Measurements from ENCODE around the gene KRCC1.
"Not testable (repeated sequence)": the region's sequence is repeated elsewhere in the genome, so short reads cannot be mapped to it uniquely, and the experiment has no call there.

The KRCC1 gene

GRCh38 chr2:87995756-87996155, 59.8 kb downstream of the KRCC1 start:
- CTCF ChIA-PET, result interaction anchor here (1.2 kb wide), 1 partner anchor 9 kb away, joined by 4 read pairs; no protein-coding TSS in a partner anchor
- no peak overlapping the region for H3K4me3 ChIP-seq (ENCODE audit: low read depth, low read length)
- POLR2A ChIA-PET, result no interaction called here

GRCh38 chr2:87994304-87994850, 61.2 kb downstream of the KRCC1 start:
- DNase-seq (ENCODE audit: low read depth, low spot score); POLR2A ChIA-PET; H3K4me3 ChIP-seq (ENCODE audit: low read depth, low read length); CTCF ChIA-PET: not testable (repeated sequence)

More at GRCh38 chr2:87995756-87996155, 59.8 kb downstream of the KRCC1 start:
- TF ChIP-seq CTCF (IDR thresholded peaks at IDR 0.05; ENCODE audit: insufficient read depth, low read length, missing control alignments), result no peak
- DNase-seq (ENCODE audit: low read depth, low spot score), result no peak

- DNase-seq (ENCODE audit: low read depth, low spot score); CTCF ChIA-PET; POLR2A ChIA-PET; H3K4me3 ChIP-seq (ENCODE audit: low read depth, low read length): not testable (repeated sequence)
These were observed 63.0 kb downstream of the KRCC1 start for GRCh38 chr2:87992569-87992968.

GRCh38 chr2:87987473-87987872, 68.1 kb downstream of the KRCC1 start:
- H3K4me3 ChIP-seq (ENCODE audit: low read depth, low read length); CTCF ChIA-PET; DNase-seq (ENCODE audit: low read depth, low spot score); POLR2A ChIA-PET: not testable (repeated sequence)

GRCh38 chr2:87985902-87986301, 69.7 kb downstream of the KRCC1 start:
- CTCF ChIA-PET; POLR2A ChIA-PET; H3K4me3 ChIP-seq (ENCODE audit: low read depth, low read length); DNase-seq (ENCODE audit: low read depth, low spot score): not testable (repeated sequence)

GRCh38 chr2:87981182-87981581, 74.4 kb downstream of the KRCC1 start:
- DNase-seq (ENCODE audit: low read depth, low spot score); POLR2A ChIA-PET; CTCF ChIA-PET; H3K4me3 ChIP-seq (ENCODE audit: low read depth, low read length): not testable (repeated sequence)
